Panc1 (cell line): Measurements from ENCODE around the gene YTHDF1.

Experiments
- CTCF ChIP-seq: fragments of 450-650 bp; IDR thresholded peaks from 2 replicates; pipeline ENCODE4 v1.5.1; 2017; ENCODE audit warnings: mild to moderate bottlenecking
- POLR2AphosphoS5 ChIP-seq: IDR thresholded peaks from 2 replicates; pipeline ENCODE4 v1.6.1; 2012; ENCODE audit warnings: mild to moderate bottlenecking, low read depth, low read length, moderate library complexity
- REST ChIP-seq, 2 experiments: IDR thresholded peaks; 2 replicates each; pipeline ENCODE4 v1.6.1; 2011 to 2012; ENCODE audit warnings: low read depth in 2 of 2, control low read depth in 1 of 2, low read length in 1 of 2, mild to moderate bottlenecking in 1 of 2, moderate library complexity in 1 of 2; ENCODE audit not compliant: insufficient read depth in 1 of 2

- no peak for TF ChIP-seq CTCF
- no peak for TF ChIP-seq POLR2AphosphoS5
- TF ChIP-seq REST (IDR thresholded peaks at IDR 0.05; ENCODE audit: insufficient read depth in 1 of 2, low read depth in 2 of 2, low read length in 1 of 2) = no peak
Observed at GRCh38 chr20:63188159-63188442, 27.8 kb downstream of the YTHDF1 start.
